ENCODE measurements around the gene GPER1.

Gene GPER1

GRCh38 chr7:1066242-1066588 is 21.7 kb upstream of the GPER1 start:
- Histone ChIP-seq H2BK5ac (ENCODE audit: low read depth, low read length, poor library complexity) (no peak overlapping the region), H2AFZ (ENCODE audit: insufficient read depth, low read length, poor library complexity) (no peak overlapping the region), H3K36me3 (ENCODE audit: control insufficient read depth in 1 of 2, insufficient read depth in 2 of 2, low read length in 2 of 2) (peaks cover 0 to 4% of the 10 kb centered on the region in 2 experiments), H3K4me3 (ENCODE audit: low read depth, low read length) (no peak overlapping the region), H3K23ac (ENCODE audit: low read length) (no peak overlapping the region), H4K8ac (ENCODE audit: low read depth, low read length) (no peak overlapping the region), H3K4me1 (ENCODE audit: control insufficient read depth in 1 of 2, insufficient read depth in 2 of 2, low read length in 2 of 2) (peaks cover 7 to 13% of the 10 kb centered on the region in 2 experiments), H3K79me2 (ENCODE audit: control insufficient read depth, insufficient read depth, low read length, poor library complexity) (peaks cover 3% of the 10 kb centered on the region), H2BK120ac (ENCODE audit: insufficient read depth, low read length, poor library complexity) (no peak overlapping the region), H4K12ac (ENCODE audit: low read depth, low read length) (no peak overlapping the region), H2BK12ac (ENCODE audit: low read length) (peak overlapping the region; percentile 17), H4K91ac (ENCODE audit: low read depth, low read length) (peak overlapping the region; percentile 29), H3K27me3 (ENCODE audit: insufficient read depth, low read length) (no peaks in the 10 kb centered on the region), H3K79me1 (ENCODE audit: low read length) (peaks cover 10% of the 10 kb centered on the region), H3K14ac (ENCODE audit: low read length) (no peak overlapping the region), H3K4ac (ENCODE audit: low read depth, low read length) (no peak overlapping the region), H3K4me2 (ENCODE audit: low read length) (no peak overlapping the region), H3K9me3 (ENCODE audit: insufficient read depth, low read depth, low read length) (peaks cover 10% of the 10 kb centered on the region), H3K9ac (ENCODE audit: low read length) (no peak overlapping the region), H2AK5ac (ENCODE audit: low read length) (peak overlapping the region; percentile 40), H3K18ac (ENCODE audit: low read length) (no peak overlapping the region), H3K27ac (ENCODE audit: low read depth, low read length) (no peak overlapping the region)
- no CpG with 5 or more reads among the region's 21 CpGs for WGBS (ENCODE audit: extremely low coverage, insufficient coverage, insufficient read length)
- DNase-seq, result no peak

GRCh38 chr7:1068013-1068412 is 19.9 kb upstream of the GPER1 start:
- peak overlapping the region; percentile 58 for H3K18ac ChIP-seq (ENCODE audit: low read length)
- peak overlapping the region; percentile 23 for H3K4me2 ChIP-seq (ENCODE audit: low read length)
- no peak overlapping the region for H3K23ac ChIP-seq (ENCODE audit: low read length)
- peak overlapping the region; percentile 52 for H3K14ac ChIP-seq (ENCODE audit: low read length)
- H3K4ac ChIP-seq (ENCODE audit: low read depth, low read length), result peak overlapping the region; percentile 18
- no peak overlapping the region for H4K12ac ChIP-seq (ENCODE audit: low read depth, low read length)
- no peak for DNase-seq
- H2AK5ac ChIP-seq (ENCODE audit: low read length), result peak overlapping the region; percentile 0
- peak overlapping the region; percentile 9 for H2BK12ac ChIP-seq (ENCODE audit: low read length)
- H3K79me1 ChIP-seq (ENCODE audit: low read length), result peaks cover 10% of the 10 kb centered on the region
- peaks cover 3% of the 10 kb centered on the region for H3K79me2 ChIP-seq (ENCODE audit: control insufficient read depth, insufficient read depth, low read length, poor library complexity)
- H4K8ac ChIP-seq (ENCODE audit: low read depth, low read length), result peak overlapping the region; percentile 0
- no peaks in the 10 kb centered on the region for H3K27me3 ChIP-seq (ENCODE audit: insufficient read depth, low read length)
- peak overlapping the region; percentile 52 for H2BK5ac ChIP-seq (ENCODE audit: low read depth, low read length, poor library complexity)
- peak overlapping the region; percentile 92 for H3K27ac ChIP-seq (ENCODE audit: low read depth, low read length)
- no peak overlapping the region for H2AFZ ChIP-seq (ENCODE audit: insufficient read depth, low read length, poor library complexity)
- peak overlapping the region; percentile 84 for H4K91ac ChIP-seq (ENCODE audit: low read depth, low read length)
- no CpG with 5 or more reads among the region's 14 CpGs for WGBS (ENCODE audit: extremely low coverage, insufficient coverage, insufficient read length)
- peak overlapping the region; percentile 9 for H3K4me3 ChIP-seq (ENCODE audit: low read depth, low read length)
- peak overlapping the region; percentile 59 for H3K9ac ChIP-seq (ENCODE audit: low read length)
- H3K9me3 ChIP-seq (ENCODE audit: insufficient read depth, low read depth, low read length), result peaks cover 10% of the 10 kb centered on the region
- H3K36me3 ChIP-seq (ENCODE audit: control insufficient read depth in 1 of 2, insufficient read depth in 2 of 2, low read length in 2 of 2), result peaks cover 0 to 4% of the 10 kb centered on the region in 2 experiments
- peaks cover 7 to 14% of the 10 kb centered on the region in 2 experiments for H3K4me1 ChIP-seq (ENCODE audit: control insufficient read depth in 1 of 2, insufficient read depth in 2 of 2, low read length in 2 of 2)
- peak overlapping the region; percentile 92 for H2BK120ac ChIP-seq (ENCODE audit: insufficient read depth, low read length, poor library complexity)

GRCh38 chr7:1068619-1069018 is 19.3 kb upstream of the GPER1 start:
- Histone ChIP-seq H3K4me2 (ENCODE audit: low read length) (peak overlapping the region; percentile 23), H4K8ac (ENCODE audit: low read depth, low read length) (no peak overlapping the region), H3K27me3 (ENCODE audit: insufficient read depth, low read length) (no peaks in the 10 kb centered on the region), H3K4ac (ENCODE audit: low read depth, low read length) (no peak overlapping the region), H3K9ac (ENCODE audit: low read length) (no peak overlapping the region), H4K91ac (ENCODE audit: low read depth, low read length) (peak overlapping the region; percentile 84), H3K79me1 (ENCODE audit: low read length) (peaks cover 10% of the 10 kb centered on the region), H3K4me1 (ENCODE audit: control insufficient read depth in 1 of 2, insufficient read depth in 2 of 2, low read length in 2 of 2) (peaks cover 7 to 17% of the 10 kb centered on the region in 2 experiments), H4K12ac (ENCODE audit: low read depth, low read length) (no peak overlapping the region), H3K18ac (ENCODE audit: low read length) (no peak overlapping the region), H3K4me3 (ENCODE audit: low read depth, low read length) (no peak overlapping the region), H3K23ac (ENCODE audit: low read length) (no peak overlapping the region), H3K9me3 (ENCODE audit: insufficient read depth, low read depth, low read length) (peaks cover 10% of the 10 kb centered on the region), H3K27ac (ENCODE audit: low read depth, low read length) (peak overlapping the region; percentile 92), H2BK5ac (ENCODE audit: low read depth, low read length, poor library complexity) (peak overlapping the region; percentile 52), H2BK120ac (ENCODE audit: insufficient read depth, low read length, poor library complexity) (peak overlapping the region; percentile 92), H3K14ac (ENCODE audit: low read length) (peak overlapping the region; percentile 52), H3K79me2 (ENCODE audit: control insufficient read depth, insufficient read depth, low read length, poor library complexity) (peaks cover 3% of the 10 kb centered on the region), H3K36me3 (ENCODE audit: control insufficient read depth in 1 of 2, insufficient read depth in 2 of 2, low read length in 2 of 2) (peaks cover 0 to 4% of the 10 kb centered on the region in 2 experiments), H2AFZ (ENCODE audit: insufficient read depth, low read length, poor library complexity) (no peak overlapping the region), H2BK12ac (ENCODE audit: low read length) (no peak overlapping the region), H2AK5ac (ENCODE audit: low read length) (no peak overlapping the region)
- peak; percentile 88 to 89 for DNase-seq
- no CpG with 5 or more reads among the region's 11 CpGs for WGBS (ENCODE audit: extremely low coverage, insufficient coverage, insufficient read length)

- no CpG with 5 or more reads among the region's 42 CpGs for WGBS (ENCODE audit: extremely low coverage, insufficient coverage, insufficient read length)
- Histone ChIP-seq H3K4me2 (ENCODE audit: low read length) (no peak overlapping the region), H2AFZ (ENCODE audit: insufficient read depth, low read length, poor library complexity) (no peak overlapping the region), H2BK120ac (ENCODE audit: insufficient read depth, low read length, poor library complexity) (no peak overlapping the region), H3K4ac (ENCODE audit: low read depth, low read length) (no peak overlapping the region), H3K79me1 (ENCODE audit: low read length) (peaks cover 10% of the 10 kb centered on the region), H3K4me1 (ENCODE audit: control insufficient read depth in 1 of 2, insufficient read depth in 2 of 2, low read length in 2 of 2) (peaks cover 7 to 14% of the 10 kb centered on the region in 2 experiments), H2BK5ac (ENCODE audit: low read depth, low read length, poor library complexity) (no peak overlapping the region), H3K23ac (ENCODE audit: low read length) (no peak overlapping the region), H3K9me3 (ENCODE audit: insufficient read depth, low read depth, low read length) (peaks cover 12% of the 10 kb centered on the region), H4K91ac (ENCODE audit: low read depth, low read length) (no peak overlapping the region), H3K9ac (ENCODE audit: low read length) (no peak overlapping the region), H3K27ac (ENCODE audit: low read depth, low read length) (no peak overlapping the region), H3K79me2 (ENCODE audit: control insufficient read depth, insufficient read depth, low read length, poor library complexity) (peaks cover 3% of the 10 kb centered on the region), H3K14ac (ENCODE audit: low read length) (no peak overlapping the region), H4K12ac (ENCODE audit: low read depth, low read length) (no peak overlapping the region), H3K4me3 (ENCODE audit: low read depth, low read length) (peak overlapping the region; percentile 62), H2BK12ac (ENCODE audit: low read length) (no peak overlapping the region), H3K27me3 (ENCODE audit: insufficient read depth, low read length) (no peaks in the 10 kb centered on the region), H3K18ac (ENCODE audit: low read length) (no peak overlapping the region), H4K8ac (ENCODE audit: low read depth, low read length) (no peak overlapping the region), H3K36me3 (ENCODE audit: control insufficient read depth in 1 of 2, insufficient read depth in 2 of 2, low read length in 2 of 2) (peaks cover 0 to 4% of the 10 kb centered on the region in 2 experiments), H2AK5ac (ENCODE audit: low read length) (no peak overlapping the region)
- no peak for DNase-seq
Measured at GRCh38 chr7:1070544-1071011, 17.3 kb upstream of the GPER1 start.
